ENCODE results near the gene NFKBIE. TPM values are rescaled to one million over a fixed set of nuclear protein-coding genes. Genes with fewer than 3 reads are reported as not detected.

The NFKBIE gene
- total RNA-seq, 6 experiments from 2014 or later, result 2.5 to 30.2 (median 10.8) TPM

DNA sequence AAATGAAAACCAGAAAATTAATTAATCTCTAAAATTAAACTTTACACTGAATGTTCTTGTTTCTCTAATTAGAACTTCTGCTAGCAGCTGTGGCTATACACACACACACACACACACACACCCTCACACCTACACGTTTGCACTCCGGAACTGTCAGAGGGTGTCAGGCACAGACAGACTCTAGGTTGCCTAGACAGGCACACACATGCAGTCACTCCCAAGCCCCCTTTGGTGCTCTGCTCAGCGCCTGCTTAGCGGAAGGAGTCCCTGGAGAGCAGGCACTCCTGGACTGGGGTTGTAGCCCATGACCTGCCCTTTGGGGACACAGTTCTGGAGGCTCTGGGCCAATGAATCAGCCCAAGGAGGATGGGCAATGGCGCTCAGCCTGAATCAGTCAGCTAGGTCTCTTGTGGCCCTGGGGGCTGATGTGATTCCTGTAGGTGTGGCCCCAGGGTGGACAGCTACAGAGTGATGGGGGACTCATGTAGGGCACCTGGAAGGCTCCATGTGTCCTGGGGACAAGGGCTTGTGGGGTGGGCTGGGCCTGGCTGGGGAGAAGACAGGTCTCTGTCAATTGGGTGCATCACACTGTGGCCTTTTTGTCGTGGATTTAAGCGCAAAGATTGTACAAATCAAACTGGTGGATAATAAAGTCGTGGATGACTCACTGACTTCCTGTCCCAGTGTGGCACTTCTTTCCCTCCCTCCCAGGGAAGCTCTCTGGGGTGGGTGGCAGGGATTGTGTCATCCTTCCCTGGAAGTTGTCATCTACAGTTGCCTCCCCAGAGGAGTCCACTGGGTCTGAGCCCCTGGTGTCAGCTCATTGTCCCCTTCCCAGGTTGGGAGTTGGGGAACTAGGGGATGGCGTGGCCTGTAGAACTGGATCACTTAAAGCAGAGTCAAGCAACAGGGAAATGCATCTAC, 13.7 kb upstream of the NFKBIE start:
- DNase-seq, result no peak
- no peaks in the 10 kb centered on the region for H3K9me3 ChIP-seq
- H3K36me3 ChIP-seq, result no peaks in the 10 kb centered on the region
- H3K27ac ChIP-seq, result no peak overlapping the region
- intact Hi-C loops (cut with DNase I), result no loop called here
- no peak for ATAC-seq
- WGBS (ENCODE audit: insufficient coverage, low coverage, low lambda C conversion rate, missing lambda C conversion rate), result 51% methylated on average over 6 of the region's 9 CpGs
- H3K27me3 ChIP-seq, result peaks cover 0 to 9% of the 10 kb centered on the region in 2 donors
- no peak for TF ChIP-seq POLR2A (IDR thresholded peaks at IDR 0.05)
- TF ChIP-seq, protein P1, sequence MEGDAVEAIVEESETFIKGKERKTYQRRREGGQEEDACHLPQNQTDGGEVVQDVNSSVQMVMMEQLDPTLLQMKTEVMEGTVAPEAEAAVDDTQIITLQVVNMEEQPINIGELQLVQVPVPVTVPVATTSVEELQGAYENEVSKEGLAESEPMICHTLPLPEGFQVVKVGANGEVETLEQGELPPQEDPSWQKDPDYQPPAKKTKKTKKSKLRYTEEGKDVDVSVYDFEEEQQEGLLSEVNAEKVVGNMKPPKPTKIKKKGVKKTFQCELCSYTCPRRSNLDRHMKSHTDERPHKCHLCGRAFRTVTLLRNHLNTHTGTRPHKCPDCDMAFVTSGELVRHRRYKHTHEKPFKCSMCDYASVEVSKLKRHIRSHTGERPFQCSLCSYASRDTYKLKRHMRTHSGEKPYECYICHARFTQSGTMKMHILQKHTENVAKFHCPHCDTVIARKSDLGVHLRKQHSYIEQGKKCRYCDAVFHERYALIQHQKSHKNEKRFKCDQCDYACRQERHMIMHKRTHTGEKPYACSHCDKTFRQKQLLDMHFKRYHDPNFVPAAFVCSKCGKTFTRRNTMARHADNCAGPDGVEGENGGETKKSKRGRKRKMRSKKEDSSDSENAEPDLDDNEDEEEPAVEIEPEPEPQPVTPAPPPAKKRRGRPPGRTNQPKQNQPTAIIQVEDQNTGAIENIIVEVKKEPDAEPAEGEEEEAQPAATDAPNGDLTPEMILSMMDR (IDR thresholded peaks at IDR 0.05), result no peak
- H3K4me3 ChIP-seq, result no peak overlapping the region
- peaks cover 0 to 4% (median 0%) of the 10 kb centered on the region in 4 donors for H3K4me1 ChIP-seq

DNA sequence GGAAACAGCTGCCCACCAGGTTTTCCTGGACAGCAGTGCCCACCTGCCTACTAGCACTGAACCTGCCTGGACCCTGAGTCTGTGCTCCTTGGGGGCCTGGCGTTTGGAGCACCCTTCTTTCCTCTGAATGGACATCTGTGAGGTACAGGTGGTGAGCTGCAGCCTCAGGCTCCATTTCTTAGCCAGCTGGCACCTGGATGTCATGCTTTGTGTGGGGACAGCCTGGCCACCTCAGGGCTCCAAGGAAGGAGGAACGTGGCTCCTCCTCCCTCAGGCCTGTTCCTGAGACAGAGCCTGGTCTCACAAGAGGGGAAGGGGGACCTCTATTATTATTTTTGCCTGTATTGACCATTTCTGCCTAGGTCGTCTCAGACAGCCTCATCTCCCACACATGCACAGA, 13.0 kb upstream of the NFKBIE start:
- intact Hi-C loops (cut with DNase I), result no loop called here

DNA sequence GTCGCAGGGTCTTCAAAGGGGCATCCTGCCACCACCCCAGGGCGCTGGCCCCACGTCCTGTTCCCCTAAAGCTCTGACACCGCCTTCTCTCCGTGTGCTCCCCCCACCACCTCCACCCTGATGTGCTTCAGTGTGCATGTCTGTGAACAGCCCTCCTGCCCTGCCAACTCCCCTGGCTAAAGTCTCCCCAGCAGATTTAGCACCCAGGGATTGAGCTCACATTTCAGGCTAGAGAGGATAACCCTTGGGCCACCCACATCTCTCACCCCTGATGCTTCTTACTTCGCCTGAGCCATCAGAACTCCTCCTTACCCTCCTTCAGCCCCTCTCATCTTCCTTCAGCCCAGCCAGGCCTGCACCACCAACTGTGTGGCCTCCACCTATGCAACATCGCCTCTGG, 12.4 kb upstream of the NFKBIE start:
- Histone ChIP-seq H3K4me1 (peaks cover 0 to 4% (median 0%) of the 10 kb centered on the region in 4 donors), H3K27ac (no peak overlapping the region), H3K9me3 (no peaks in the 10 kb centered on the region), H3K36me3 (no peaks in the 10 kb centered on the region), H3K4me3 (no peak overlapping the region), H3K27me3 (peaks cover 0 to 9% of the 10 kb centered on the region in 2 donors)
- no peak for DNase-seq
- no peak for ATAC-seq
- intact Hi-C loops (cut with DNase I), result no loop called here
- TF ChIP-seq, protein P1 (IDR thresholded peaks at IDR 0.05), result no peak
- TF ChIP-seq POLR2A (IDR thresholded peaks at IDR 0.05), result no peak
- WGBS (ENCODE audit: insufficient coverage, low coverage, low lambda C conversion rate, missing lambda C conversion rate), result 74% methylated on average over 5 of the region's 7 CpGs

More for the DNA sequence above, 13.0 kb upstream of the NFKBIE start:
- Histone ChIP-seq H3K4me3 (no peak overlapping the region), H3K9me3 (no peaks in the 10 kb centered on the region), H3K4me1 (peaks cover 0 to 4% (median 0%) of the 10 kb centered on the region in 4 donors), H3K36me3 (no peaks in the 10 kb centered on the region), H3K27ac (no peak overlapping the region), H3K27me3 (peaks cover 0 to 9% of the 10 kb centered on the region in 2 donors)
- no peak for ATAC-seq
- DNase-seq, result no peak
- WGBS (ENCODE audit: insufficient coverage, low coverage, low lambda C conversion rate, missing lambda C conversion rate), result 46% methylated on average over 3 of the region's 3 CpGs
- no peak for TF ChIP-seq POLR2A (IDR thresholded peaks at IDR 0.05)
- TF ChIP-seq, protein P1 (IDR thresholded peaks at IDR 0.05), result no peak

DNA sequence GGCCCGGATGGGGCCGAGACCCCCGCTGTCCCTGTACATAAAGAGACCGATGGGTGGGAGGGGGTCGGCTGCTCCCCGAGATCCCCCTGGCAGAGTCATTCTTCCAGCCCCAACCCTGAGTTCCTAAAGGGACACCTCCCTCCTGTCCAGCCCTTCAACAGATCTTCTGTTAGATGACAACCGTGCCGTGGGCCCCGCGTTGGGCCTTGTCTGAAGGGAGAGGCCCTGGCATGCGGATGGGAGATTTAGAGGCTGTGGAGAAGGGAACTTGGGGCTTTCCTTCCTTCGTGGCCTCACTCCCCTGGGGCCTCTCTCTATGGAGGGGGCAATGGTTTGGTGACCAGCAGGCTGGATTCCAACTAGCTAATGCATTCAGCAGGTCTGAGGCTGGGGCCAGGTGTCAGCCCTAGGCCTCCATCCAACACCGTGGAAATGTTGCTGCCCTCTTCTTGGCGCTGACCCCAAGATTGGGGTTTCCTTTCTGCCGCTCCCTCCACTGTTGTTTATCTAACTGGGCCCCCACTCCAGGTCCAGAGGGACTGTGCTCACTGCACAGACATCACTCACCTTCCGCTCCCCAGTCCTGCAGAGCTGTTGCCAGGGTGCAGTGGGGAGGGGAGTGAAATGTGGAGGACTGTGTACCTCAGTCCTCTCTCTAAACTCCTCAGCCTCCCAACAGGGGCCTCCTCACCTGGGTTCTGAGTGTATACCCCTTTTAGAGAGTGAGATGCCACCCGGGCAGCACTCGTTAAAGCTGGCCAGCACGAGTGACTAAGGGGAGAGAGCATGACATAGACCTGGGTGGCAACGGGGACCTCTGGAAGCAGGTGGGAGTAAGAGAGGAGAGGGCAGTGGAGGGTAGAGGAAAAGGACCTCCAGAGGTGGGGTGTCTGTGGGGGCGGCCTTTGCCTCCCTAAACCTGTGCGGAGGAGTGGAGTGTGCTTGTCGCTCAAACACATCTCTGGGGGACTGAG, 11.6 kb upstream of the NFKBIE start:
- peaks cover 0 to 9% of the 10 kb centered on the region in 2 donors for H3K27me3 ChIP-seq
- H3K36me3 ChIP-seq, result no peaks in the 10 kb centered on the region
- intact Hi-C loops (cut with DNase I), result no loop called here
- no peak for DNase-seq
- no peak for TF ChIP-seq POLR2A (IDR thresholded peaks at IDR 0.05)
- TF ChIP-seq, protein P1 (IDR thresholded peaks at IDR 0.05), result no peak
- H3K9me3 ChIP-seq, result no peaks in the 10 kb centered on the region
- no peak overlapping the region for H3K27ac ChIP-seq
- peaks cover 0 to 4% (median 0%) of the 10 kb centered on the region in 4 donors for H3K4me1 ChIP-seq
- no peak overlapping the region for H3K4me3 ChIP-seq
- 74% methylated on average over 10 of the region's 23 CpGs for WGBS (ENCODE audit: insufficient coverage, low coverage, low lambda C conversion rate, missing lambda C conversion rate)
- ATAC-seq, result no peak

All from right lobe of liver (tissue), 6 donors.